GM20000 (cell line): ENCODE data around the gene NCOA1.

Source experiments
- DNase-seq: peaks from one replicate; pipeline ENCODE4 v3.0.0; 2012; ENCODE audit warnings: low spot score
- TF ChIP-seq, protein P1 (sequence below): IDR thresholded peaks from 2 replicates; pipeline ENCODE4 v1.5.1; 2012; ENCODE audit warnings: mild to moderate bottlenecking, control low read depth; ENCODE audit errors: extremely low read depth, missing control alignments

Gene NCOA1

DNA sequence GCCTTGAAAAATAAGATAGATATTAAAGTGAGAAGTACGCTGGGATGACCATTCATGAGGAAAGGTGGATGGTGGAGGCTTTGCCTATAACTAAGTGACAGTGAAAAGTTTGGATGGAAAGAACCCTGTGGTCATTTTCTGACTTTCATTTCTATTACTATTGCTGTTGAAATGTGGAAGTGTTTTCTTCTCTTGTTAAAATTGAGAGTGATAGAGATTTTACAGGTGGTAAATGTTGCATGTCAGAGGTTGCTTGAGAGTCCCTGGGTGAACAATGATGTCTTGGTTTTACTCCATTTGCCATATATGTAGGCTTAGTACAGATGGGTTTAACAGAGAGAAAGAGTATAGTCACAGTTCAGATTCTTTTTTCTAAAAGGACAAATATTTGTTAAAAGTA, 18.4 kb downstream of the NCOA1 start:
- TF ChIP-seq, protein P1, sequence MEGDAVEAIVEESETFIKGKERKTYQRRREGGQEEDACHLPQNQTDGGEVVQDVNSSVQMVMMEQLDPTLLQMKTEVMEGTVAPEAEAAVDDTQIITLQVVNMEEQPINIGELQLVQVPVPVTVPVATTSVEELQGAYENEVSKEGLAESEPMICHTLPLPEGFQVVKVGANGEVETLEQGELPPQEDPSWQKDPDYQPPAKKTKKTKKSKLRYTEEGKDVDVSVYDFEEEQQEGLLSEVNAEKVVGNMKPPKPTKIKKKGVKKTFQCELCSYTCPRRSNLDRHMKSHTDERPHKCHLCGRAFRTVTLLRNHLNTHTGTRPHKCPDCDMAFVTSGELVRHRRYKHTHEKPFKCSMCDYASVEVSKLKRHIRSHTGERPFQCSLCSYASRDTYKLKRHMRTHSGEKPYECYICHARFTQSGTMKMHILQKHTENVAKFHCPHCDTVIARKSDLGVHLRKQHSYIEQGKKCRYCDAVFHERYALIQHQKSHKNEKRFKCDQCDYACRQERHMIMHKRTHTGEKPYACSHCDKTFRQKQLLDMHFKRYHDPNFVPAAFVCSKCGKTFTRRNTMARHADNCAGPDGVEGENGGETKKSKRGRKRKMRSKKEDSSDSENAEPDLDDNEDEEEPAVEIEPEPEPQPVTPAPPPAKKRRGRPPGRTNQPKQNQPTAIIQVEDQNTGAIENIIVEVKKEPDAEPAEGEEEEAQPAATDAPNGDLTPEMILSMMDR = no peak
- peak; percentile 55 for DNase-seq

DNA sequence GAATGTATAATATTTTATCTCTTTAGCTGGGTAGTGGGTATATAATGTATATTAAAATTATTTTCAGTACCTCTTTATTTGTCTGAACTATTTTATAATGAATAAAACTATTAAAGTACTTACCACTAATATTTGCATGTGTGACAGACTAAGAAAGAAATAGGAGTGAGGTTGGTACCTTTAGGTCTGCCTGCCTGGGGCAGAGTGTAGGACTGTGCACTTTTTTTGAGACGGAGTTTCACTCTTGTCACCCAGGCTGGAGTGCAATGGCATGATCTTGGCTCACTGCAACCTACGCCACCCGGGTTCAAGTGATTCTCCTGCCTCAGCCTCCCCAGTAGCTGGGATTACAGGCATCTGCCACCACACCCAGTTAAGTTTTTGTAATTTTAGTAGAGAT, 18.8 kb downstream of the NCOA1 start:
- DNase-seq = no peak
- TF ChIP-seq, protein P1 = no peak

DNA sequence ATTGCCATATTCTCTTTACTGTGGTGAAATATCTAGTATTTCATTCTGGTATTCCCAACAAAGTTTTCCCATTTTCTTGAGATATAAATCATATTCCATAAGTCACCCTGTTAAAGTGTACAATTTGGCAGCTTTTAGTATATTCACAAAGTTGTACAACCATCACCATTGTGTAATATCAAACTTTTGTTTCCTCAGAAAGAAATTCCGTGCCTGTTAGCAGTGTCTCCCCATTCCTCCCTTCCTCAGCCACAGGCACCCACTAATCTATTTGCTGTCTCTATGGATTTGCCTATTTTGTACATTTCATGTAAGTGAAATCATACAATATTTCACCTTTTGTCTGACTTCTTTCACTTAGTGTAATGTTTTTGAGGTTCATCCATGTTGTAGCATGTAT, 19.7 kb downstream of the NCOA1 start:
- DNase-seq = no peak
- TF ChIP-seq, protein P1 = no peak

DNA sequence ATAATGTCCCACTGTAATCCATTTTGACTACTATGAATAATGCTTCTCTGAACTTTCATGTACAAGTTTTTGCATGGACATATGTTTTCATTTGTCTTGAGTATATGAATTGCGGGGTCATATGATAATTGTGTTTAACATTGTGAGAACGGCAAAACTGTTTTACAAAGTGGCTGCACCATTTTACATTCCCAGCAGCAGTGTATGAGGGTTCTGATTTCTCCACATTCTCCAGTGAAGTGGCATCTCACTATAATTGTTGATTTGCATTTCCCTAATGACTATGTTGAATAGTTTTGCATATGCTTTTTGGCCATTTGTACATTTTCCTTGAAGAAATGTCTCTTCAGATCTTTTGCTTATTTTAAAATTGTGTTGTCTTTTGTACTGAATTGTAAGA, 20.1 kb downstream of the NCOA1 start:
- no peak for DNase-seq
- TF ChIP-seq, protein P1 = no peak

DNA sequence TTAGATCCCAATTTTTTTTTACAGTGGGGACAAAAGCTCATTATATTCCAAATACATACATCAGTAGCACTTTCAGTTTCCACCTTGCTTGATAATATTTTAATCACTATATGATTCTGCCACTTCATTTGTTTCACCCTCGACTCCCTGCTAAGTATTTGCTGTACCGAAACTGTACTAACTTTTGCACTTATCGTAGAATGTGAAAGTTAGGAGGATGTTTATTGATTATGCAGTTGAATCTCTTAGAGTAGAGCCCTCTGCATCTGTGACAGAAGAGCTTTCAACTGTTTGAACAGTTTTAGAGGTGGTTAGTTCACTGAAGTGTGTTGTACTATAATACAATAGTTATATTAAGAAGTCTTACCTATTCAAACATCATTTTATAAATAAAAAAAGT, 20.8 kb downstream of the NCOA1 start:
- TF ChIP-seq, protein P1 = no peak
- DNase-seq = no peak

DNA sequence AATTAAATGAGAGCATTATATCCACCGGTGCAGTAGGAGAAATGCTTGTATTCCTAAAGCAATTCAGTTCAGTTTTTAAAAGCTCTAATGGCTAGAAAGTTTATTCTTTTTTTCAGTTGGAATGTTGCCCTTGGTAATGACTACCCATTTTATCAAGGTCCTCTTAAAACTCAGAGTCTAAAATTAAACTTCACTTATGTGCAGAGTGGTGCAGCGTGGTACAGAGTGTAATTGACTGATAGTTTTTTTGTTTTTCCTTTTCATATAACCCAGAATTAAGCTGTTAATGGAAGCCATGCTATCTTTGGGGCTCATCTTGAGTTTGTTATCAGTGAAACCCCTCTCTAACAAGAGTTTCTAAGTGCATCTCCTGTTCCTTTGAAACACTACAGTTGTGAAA, 21.4 kb downstream of the NCOA1 start:
- TF ChIP-seq, protein P1 = no peak
- DNase-seq = no peak

DNA sequence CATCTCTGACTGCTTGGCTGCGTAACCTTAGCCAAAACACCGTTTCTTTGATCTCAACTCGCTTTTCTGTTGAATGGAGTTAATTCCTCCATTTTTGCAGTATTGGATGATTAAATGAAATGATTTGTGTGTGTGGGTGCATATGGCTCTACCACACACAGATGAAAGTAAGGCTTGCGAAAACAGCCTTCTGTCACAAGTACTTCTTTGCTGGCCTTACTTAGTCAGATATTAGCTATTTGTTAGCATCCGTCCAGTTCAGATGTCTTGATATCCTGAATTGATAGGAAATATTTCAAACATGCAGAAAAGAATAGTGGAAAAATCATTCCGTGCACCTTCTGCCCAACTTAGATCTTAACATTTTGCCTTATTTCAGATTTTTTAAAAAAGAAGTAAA, 21.8 kb downstream of the NCOA1 start:
- no peak for DNase-seq
- TF ChIP-seq, protein P1 = no peak
